CD4-positive, alpha-beta T cell treated with Interleukin-6 at 100 ng/mL for 8 hours (primary cell): ENCODE measurements around the gene WDR93.
A peak's percentile ranks its signal among the peaks of the same experiment; 100 is the strongest.

Experiments used
- DNase-seq: peaks from one replicate; pipeline ENCODE4 v3.0.0-alpha.2; 2020; ENCODE audit warnings: mixed read lengths, low spot score

The WDR93 gene

GRCh38 chr15:89690276-89691218, at the start of gene WDR93, which contains the start of gene PEX11A:
WDR93 (plus strand) TSS chr15:89690811; CDS start chr15:89701747, 10,936 bp downstream.
PEX11A (minus strand) TSS chr15:89690754; CDS start chr15:89690632, 122 bp downstream.
- DNase-seq, result peak; percentile 77

GRCh38 chr15:89641053-89641452, 49.6 kb upstream of the WDR93 start:
- DNase-seq, result no peak

DNA sequence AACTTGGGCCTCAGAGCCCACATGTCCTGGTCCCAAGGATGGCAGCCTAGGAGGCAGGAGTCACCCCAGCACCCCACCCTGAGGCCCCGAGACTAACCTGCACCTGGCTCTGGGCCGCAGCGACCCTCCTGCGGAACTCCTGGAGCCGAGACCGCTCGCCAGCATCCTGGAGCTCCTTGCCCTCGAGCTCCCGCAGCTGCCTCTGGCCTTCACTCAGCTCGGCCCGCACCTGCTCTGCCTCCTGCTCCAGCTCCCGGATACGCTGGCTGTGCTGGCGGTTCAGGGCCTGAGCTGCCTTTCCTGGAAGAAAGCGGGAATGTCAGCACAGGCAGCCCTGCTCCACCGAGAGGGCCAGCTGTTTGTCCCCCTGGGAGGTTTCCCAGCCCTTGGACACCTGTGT, 48.5 kb upstream of the WDR93 start:
- DNase-seq, result no peak

- no peak for DNase-seq
Measured at GRCh38 chr15:89645680-89646079, 44.9 kb upstream of the WDR93 start.

GRCh38 chr15:89646416-89647141, 44.0 kb upstream of the WDR93 start:
- no peak for DNase-seq

GRCh38 chr15:89647191-89647851, 43.3 kb upstream of the WDR93 start:
- DNase-seq, result peak; percentile 16

DNA sequence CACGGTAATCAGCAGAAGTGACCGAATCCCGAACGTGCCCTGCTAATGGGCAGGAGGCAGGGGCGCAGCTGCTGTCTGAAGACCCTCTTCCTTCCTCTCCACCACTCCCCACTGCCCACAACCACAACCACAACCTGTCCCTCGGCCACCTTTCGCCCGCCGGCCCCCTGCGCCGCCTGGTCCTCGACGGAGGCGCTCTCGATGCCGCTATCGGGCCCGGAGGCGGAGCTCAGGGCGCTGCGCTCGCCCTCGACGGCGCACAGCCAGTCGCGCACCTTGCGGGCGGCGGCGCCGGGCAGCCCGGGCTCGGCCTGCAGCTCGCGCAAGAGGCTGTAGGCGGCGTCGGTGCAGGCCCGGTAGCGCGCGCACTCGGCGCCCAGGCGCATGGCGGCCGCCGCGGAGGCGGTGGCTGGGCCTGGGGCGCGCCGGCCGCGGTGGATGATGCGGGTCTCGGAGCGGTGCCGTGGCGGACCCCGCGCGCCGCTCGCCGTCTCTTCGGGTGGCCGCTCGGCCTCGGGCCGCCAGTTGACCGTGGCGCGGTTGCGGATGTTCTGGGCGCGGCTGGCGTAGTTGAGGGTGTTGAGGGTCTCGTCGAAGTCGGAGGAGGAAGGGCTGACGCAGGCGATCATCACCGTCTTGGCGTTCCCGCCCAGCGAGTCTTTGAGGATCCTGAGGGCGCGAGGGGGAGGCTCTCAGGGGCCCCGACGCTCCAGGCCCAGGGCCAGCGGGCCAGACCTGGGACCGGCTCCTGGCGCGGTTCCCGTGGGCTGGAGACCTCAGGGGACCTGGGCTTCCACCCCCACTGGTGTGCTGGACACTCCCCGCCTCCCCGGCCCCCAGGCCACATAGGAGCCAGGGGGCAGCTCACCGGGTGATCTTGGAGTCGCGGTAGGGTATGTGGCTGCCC, 42.3 kb upstream of the WDR93 start:
- no peak for DNase-seq

DNA sequence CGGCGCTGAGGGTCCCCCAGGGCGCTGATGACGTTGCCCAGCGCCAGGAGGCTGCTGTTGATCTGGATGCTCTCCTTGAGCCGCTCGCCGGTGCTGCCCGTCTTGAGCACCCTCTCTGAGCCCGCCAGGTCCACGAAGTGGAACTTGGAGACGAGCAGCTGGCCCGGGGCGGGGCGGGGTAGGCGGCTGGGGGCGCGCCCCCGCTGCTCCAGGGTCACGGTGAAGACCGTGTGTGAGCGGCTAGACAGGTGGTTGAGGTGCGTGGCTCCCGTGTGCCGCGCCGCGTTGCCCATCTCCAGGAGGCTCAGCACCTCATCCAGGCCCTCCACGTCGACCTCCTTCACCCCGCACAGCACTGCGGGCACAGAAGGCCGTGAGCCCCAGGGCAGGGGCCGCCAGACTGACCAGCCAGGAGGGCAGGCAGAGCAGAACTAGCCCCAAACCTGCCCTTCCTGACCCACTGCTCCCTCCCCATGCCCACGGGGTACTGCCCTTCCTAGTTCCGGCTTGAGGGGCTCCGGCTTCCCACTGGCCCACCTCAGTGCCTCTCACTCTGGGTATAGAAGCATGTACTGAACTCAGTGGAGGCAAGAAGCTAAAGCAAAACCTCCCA, 41.5 kb upstream of the WDR93 start:
- no peak for DNase-seq

- no peak for DNase-seq
Measured at GRCh38 chr15:89649716-89650115, 40.9 kb upstream of the WDR93 start.

DNA sequence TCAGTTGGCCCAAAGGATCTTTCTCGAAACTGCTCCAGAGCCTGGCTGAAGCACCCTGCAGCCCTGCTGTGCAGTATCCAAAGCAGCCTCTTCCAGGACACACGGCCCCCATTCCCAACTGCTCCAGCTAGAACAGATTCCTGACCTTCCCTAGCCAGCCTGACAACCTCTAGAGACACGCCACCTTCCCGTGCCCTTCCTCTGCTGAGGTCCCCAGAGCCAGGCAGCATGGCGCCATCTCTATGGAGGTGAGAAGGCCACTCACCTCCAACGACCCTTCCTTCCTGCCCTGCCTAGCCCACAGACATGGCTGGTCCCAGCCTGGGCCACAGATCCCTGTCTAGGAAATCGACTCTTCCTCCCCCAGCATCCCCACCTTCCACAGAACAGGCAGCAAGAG, 38.5 kb upstream of the WDR93 start:
- DNase-seq, result no peak

GRCh38 chr15:89652666-89653065, 37.9 kb upstream of the WDR93 start:
- no peak for DNase-seq

DNA sequence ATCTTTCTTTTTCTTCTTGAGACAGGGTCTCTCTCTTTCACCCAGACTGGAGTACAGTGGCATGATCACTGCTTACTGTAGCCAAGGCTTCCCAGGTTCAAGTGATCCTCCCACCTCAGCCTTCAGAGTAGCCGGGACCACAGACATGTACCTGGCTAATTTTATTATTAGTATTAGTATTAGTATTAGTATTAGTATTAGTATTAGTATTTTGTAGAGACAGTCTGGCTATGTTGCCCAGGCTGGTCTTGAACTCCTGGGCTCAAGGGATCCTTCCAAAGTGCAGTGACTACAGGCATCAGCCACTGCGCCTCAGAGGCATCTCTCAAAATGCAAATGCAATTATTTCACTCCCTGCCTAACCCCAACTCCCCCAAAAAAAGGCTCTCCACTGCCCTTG, 37.0 kb upstream of the WDR93 start:
- DNase-seq, result no peak

- no peak for DNase-seq
Measured at GRCh38 chr15:89654301-89654761, 36.3 kb upstream of the WDR93 start.

DNA sequence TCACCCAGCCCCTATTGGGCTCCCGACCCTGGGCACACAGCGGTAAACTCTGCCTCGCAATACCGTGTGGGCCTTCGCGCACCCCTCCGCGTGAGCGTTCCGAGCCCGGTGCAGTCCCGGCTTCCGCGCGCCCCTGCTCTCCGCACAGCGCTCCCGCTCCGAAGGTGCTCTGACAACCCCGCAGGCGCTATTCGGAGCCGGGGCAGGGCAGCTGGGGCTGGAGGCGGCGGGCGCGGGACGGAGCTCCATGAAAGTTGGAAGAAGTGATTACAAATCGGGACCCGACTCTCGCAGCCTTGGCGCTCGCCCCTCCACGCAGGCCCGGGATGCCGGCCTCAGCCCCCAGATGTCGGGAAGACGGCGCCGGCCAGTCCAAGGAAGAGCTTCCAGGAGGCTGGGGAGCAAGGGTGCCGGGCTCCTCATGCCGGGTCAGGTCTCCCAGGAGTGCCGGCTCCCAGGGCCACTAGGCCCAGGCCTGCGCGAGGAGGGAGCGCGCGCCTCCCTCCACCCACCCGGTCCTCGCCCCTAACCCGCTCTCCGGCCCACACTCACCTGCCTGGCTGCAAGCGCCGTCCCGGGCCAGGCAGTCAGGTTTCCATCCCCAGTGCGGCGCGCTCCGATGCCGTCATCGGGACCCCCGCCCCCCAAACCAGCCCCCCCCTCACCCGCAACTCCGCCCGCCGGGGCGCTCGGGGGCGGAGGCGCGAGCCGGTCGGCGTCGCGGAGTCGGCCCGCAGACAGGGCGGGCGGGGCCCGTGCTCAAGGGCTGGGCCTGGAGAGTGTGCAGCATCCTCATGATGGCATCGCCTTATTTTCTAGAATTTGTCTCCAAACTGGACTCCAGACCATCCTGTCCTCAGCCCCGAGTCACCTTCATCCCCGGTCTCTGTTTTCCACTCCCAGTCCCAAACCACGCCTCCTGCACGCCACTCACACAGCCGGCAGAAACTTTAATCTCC, 35.5 kb upstream of the WDR93 start, which contains the start of gene KIF7:
Gene KIF7, minus strand, starts transcription at position 621 of the 959 bp plus-strand sequence. CDS start 2,537 bp downstream, outside the sequence.
- no peak for DNase-seq

GRCh38 chr15:89656116-89656815, 34.3 kb upstream of the WDR93 start:
- no peak for DNase-seq

- DNase-seq, result no peak
Measured at GRCh38 chr15:89657686-89658200, 32.9 kb upstream of the WDR93 start.

- DNase-seq, result no peak
Measured at GRCh38 chr15:89659295-89659694, 31.3 kb upstream of the WDR93 start.

DNA sequence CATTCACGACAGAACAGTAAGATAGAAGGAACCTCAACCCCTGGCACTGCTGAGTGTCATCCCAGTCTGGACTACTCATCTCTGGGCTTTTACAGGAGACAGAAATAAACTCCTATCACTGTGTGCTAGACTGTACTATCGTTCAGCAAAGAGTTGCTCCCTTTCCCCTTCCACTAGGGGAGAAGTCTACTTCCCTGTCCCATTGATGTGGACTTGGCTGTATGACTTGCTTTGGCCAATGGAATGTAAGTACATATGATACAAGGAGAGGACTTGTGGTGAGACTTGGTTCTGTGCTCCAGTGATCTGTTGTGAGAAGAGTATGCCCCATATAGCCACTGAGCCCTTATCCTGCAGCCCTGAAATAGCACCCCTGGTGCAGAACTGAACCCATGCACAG, 30.1 kb upstream of the WDR93 start:
- no peak for DNase-seq
